Mesenchymal stem cell (in vitro differentiated cells and primary cell): ENCODE measurements around the gene NUDT3.

Experiments
- DNase-seq: peaks from one replicate; pipeline ENCODE4 v3.0.0-alpha.2; 2013
- H2AFZ ChIP-seq: one replicate; pipeline ENCODE4 v1.6.1; 2013; ENCODE audit warnings: low read depth, mild to moderate bottlenecking, control low read depth, inconsistent platforms, low read length, moderate library complexity
- H2AK5ac ChIP-seq: 2 replicates; pipeline ENCODE4 v1.6.1; 2013; ENCODE audit warnings: low read length, moderate library complexity, mild to moderate bottlenecking, inconsistent platforms; ENCODE audit not compliant: severe bottlenecking
- H2BK120ac ChIP-seq: one replicate; pipeline ENCODE4 v1.6.1; 2013; ENCODE audit warnings: low read depth, mild to moderate bottlenecking, inconsistent platforms, low read length, moderate library complexity
- H2BK12ac ChIP-seq, 2 experiments: one replicate each; pipeline ENCODE4 v1.6.1; 2013; ENCODE audit warnings: inconsistent platforms in 2 of 2, low read length in 2 of 2, mild to moderate bottlenecking in 2 of 2, moderate library complexity in 2 of 2, control low read depth in 1 of 2
- H2BK15ac ChIP-seq: one replicate; pipeline ENCODE4 v1.6.1; 2013; ENCODE audit warnings: mild to moderate bottlenecking, low read depth, inconsistent platforms; ENCODE audit not compliant: poor library complexity, severe bottlenecking
- H2BK5ac ChIP-seq: 2 replicates; pipeline ENCODE4 v1.6.1; 2013; ENCODE audit warnings: low read depth, mild to moderate bottlenecking, low read length, control low read depth, inconsistent platforms; ENCODE audit not compliant: poor library complexity, severe bottlenecking
- H3K14ac ChIP-seq, 2 experiments: one replicate each; pipeline ENCODE4 v1.6.1; 2013; ENCODE audit warnings: inconsistent platforms in 2 of 2, low read length in 2 of 2, control low read depth in 1 of 2, mild to moderate bottlenecking in 1 of 2, moderate library complexity in 1 of 2
- H3K18ac ChIP-seq, 2 experiments: one replicate each; pipeline ENCODE4 v1.6.1; 2013; ENCODE audit warnings: inconsistent platforms in 2 of 2, low read length in 2 of 2, control low read depth in 1 of 2, low read depth in 1 of 2, mild to moderate bottlenecking in 1 of 2
- H3K23ac ChIP-seq, 2 experiments: one replicate each; pipeline ENCODE4 v1.6.1; 2013; ENCODE audit warnings: inconsistent platforms in 2 of 2, low read length in 2 of 2, mild to moderate bottlenecking in 2 of 2, moderate library complexity in 2 of 2, control low read depth in 1 of 2
- H3K27ac ChIP-seq: 2 replicates; pipeline ENCODE4 v1.5.1; 2013; ENCODE audit warnings: mild to moderate bottlenecking, moderate library complexity, low read length, control low read depth, inconsistent platforms; ENCODE audit not compliant: poor library complexity, severe bottlenecking
- H3K27me3 ChIP-seq, 2 experiments: 2 replicates each; pipeline versions ENCODE4 v1.6.1 to v1.7.0; 2013; ENCODE audit warnings: low read length in 2 of 2, mild to moderate bottlenecking in 2 of 2, moderate library complexity in 2 of 2, control low read depth in 1 of 2, inconsistent platforms in 1 of 2; ENCODE audit not compliant: control insufficient read depth in 1 of 2, insufficient read depth in 1 of 2
- H3K36me3 ChIP-seq, 2 experiments: 2 replicates each; pipeline versions ENCODE4 v1.6.1 to v1.7.0; 2013; ENCODE audit warnings: low read length in 2 of 2, control low read depth in 1 of 2, inconsistent platforms in 1 of 2, low read depth in 1 of 2, mild to moderate bottlenecking in 1 of 2; ENCODE audit not compliant: insufficient read depth in 2 of 2, control insufficient read depth in 1 of 2
- H3K4ac ChIP-seq, 2 experiments: one replicate each; pipeline ENCODE4 v1.6.1; 2013; ENCODE audit warnings: inconsistent platforms in 2 of 2, low read length in 2 of 2, mild to moderate bottlenecking in 2 of 2, moderate library complexity in 2 of 2, control low read depth in 1 of 2, low read depth in 1 of 2
- H3K4me1 ChIP-seq: 2 replicates; pipeline ENCODE4 v1.6.1; 2013; ENCODE audit warnings: low read depth, low read length, control low read depth; ENCODE audit not compliant: control insufficient read depth, insufficient read depth
- H3K4me2 ChIP-seq: 2 replicates; pipeline ENCODE4 v1.6.1; 2013; ENCODE audit warnings: low read length, mild to moderate bottlenecking, inconsistent platforms; ENCODE audit not compliant: poor library complexity, severe bottlenecking
- H3K4me3 ChIP-seq, 2 experiments: 2 replicates each; pipeline versions ENCODE4 v1.5.1 to v1.7.0; 2013; ENCODE audit warnings: low read length in 2 of 2, mild to moderate bottlenecking in 2 of 2, control low read depth in 1 of 2, low read depth in 1 of 2; ENCODE audit not compliant: insufficient read depth in 1 of 2
- H3K79me1 ChIP-seq: replicated peaks from 2 replicates; pipeline ENCODE4 v1.6.1; 2013; ENCODE audit warnings: mild to moderate bottlenecking, control low read depth, low read length, inconsistent platforms; ENCODE audit not compliant: poor library complexity, severe bottlenecking
- H3K9ac ChIP-seq: 2 replicates; pipeline ENCODE4 v1.7.0; 2013; ENCODE audit warnings: mild to moderate bottlenecking, low read length, moderate library complexity
- H3K9me3 ChIP-seq: 2 replicates; pipeline ENCODE4 v1.7.0; 2013; ENCODE audit warnings: mild to moderate bottlenecking, low read length; ENCODE audit not compliant: control insufficient read depth
- H4K8ac ChIP-seq: one replicate; pipeline ENCODE4 v1.6.1; 2013; ENCODE audit warnings: inconsistent platforms, mild to moderate bottlenecking, low read length, moderate library complexity
- H4K91ac ChIP-seq: one replicate; pipeline ENCODE4 v1.6.1; 2013; ENCODE audit warnings: mild to moderate bottlenecking, low read length, inconsistent platforms
- WGBS: methylation state at CpG from one replicate; pipeline ENCODE4 v1.1.7; 2013; ENCODE audit warnings: mixed read lengths; 5-methylcytosine and 5-hydroxymethylcytosine counted together

Gene NUDT3

DNA sequence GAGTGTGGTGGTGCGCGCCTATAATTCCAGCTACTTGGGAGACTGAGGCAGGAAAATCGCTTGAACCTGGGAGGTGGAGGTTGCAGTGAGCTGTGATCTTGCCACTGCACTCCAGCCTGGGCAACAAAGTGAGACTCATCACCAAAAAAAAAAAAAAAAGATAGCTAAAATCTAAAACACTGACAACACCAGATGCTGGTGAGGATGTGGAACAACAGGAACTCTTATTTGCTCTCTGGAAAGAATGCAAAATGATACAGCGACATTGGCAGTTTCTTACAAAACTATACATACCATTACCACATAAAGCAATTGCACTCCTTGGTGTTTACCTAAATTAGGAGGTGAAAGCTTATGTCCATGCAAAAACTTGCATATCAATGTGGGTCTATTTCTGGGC is 80.2 kb downstream of the NUDT3 start:
- Histone ChIP-seq H4K8ac (no peak overlapping the region), H3K79me1 (peaks cover 25% of the 10 kb centered on the region), H3K4me2 (no peak overlapping the region), H3K4me1 (peaks cover 3% of the 10 kb centered on the region), H3K9ac (no peak overlapping the region), H3K4me3 (no peak overlapping the region), H4K91ac (no peak overlapping the region), H3K36me3 (peaks cover 0 to 3% of the 10 kb centered on the region in 2 experiments), H3K23ac (no peak overlapping the region), H2AFZ (no peak overlapping the region), H3K27me3 (no peaks in the 10 kb centered on the region), H3K14ac (no peak overlapping the region), H2BK5ac (no peak overlapping the region), H2BK15ac (no peak overlapping the region), H2AK5ac (no peak overlapping the region), H2BK120ac (no peak overlapping the region), H3K18ac (no peak overlapping the region), H3K4ac (no peak overlapping the region), H3K27ac (no peak overlapping the region), H2BK12ac (no peak overlapping the region), H3K9me3 (no peaks in the 10 kb centered on the region)
- 100% methylated on average over 3 of the region's 4 CpGs for WGBS
- DNase-seq = no peak

DNA sequence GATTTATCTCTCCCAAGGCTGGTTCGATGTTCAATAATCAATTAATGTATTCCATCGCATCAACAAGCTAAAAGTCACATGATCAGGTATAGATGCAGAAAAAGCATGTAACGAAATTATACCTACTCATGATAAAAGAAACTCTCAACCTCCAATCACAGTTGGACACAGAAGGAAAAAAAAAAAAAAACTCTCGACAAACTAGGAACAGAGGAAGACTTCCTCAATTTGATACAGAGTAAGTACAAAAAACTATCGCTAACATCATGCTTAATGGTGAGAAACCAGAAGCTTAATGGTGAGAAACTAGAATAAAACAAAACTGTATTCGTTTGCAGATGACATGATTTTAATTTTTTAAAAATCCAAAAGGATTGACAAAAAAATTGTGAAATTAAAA is 81.7 kb downstream of the NUDT3 start:
- Histone ChIP-seq H3K27ac (no peak overlapping the region), H2AK5ac (no peak overlapping the region), H3K27me3 (no peaks in the 10 kb centered on the region), H4K91ac (no peak overlapping the region), H3K23ac (no peak overlapping the region), H2BK120ac (no peak overlapping the region), H3K79me1 (peaks cover 21% of the 10 kb centered on the region), H2AFZ (no peak overlapping the region), H3K4me1 (peaks cover 3% of the 10 kb centered on the region), H3K18ac (no peak overlapping the region), H3K9me3 (no peaks in the 10 kb centered on the region), H3K4ac (no peak overlapping the region), H2BK12ac (no peak overlapping the region), H3K4me2 (no peak overlapping the region), H2BK5ac (no peak overlapping the region), H3K14ac (no peak overlapping the region), H3K36me3 (peaks cover 0 to 3% of the 10 kb centered on the region in 2 experiments), H3K4me3 (no peak overlapping the region), H4K8ac (no peak overlapping the region), H3K9ac (no peak overlapping the region), H2BK15ac (no peak overlapping the region)
- WGBS = 98% methylated on average over 5 of the region's 6 CpGs
- DNase-seq = no peak

DNA sequence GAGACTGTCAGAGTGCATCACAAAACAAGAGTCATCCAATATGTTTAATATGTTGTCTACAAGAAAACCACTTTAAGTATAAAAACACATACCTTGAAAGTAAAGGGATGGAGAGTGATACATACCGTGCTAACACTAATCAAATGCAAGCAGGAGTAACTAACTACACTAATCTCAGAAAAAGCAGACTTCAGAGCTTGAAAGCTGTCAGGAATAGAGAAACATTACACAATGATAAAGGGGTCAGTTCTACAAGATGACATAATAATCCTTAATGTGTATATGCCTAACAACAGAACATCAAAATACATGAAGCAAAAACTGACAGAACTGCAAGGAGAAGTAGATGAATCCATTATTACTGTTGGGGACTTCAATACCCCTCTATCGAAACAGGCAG is 84.0 kb downstream of the NUDT3 start:
- Histone ChIP-seq H3K36me3 (peaks cover 0 to 3% of the 10 kb centered on the region in 2 experiments), H4K8ac (no peak overlapping the region), H3K9ac (no peak overlapping the region), H2BK120ac (no peak overlapping the region), H3K14ac (no peak overlapping the region), H3K18ac (no peak overlapping the region), H3K27me3 (no peaks in the 10 kb centered on the region), H2BK12ac (no peak overlapping the region), H3K4me2 (no peak overlapping the region), H3K4me1 (peaks cover 5% of the 10 kb centered on the region), H3K4me3 (no peak overlapping the region), H3K23ac (no peak overlapping the region), H2BK15ac (no peak overlapping the region), H2AFZ (no peak overlapping the region), H3K4ac (no peak overlapping the region), H3K79me1 (peaks cover 24% of the 10 kb centered on the region), H3K9me3 (no peaks in the 10 kb centered on the region), H2BK5ac (no peak overlapping the region), H3K27ac (no peak overlapping the region), H4K91ac (no peak overlapping the region), H2AK5ac (no peak overlapping the region)
- DNase-seq = no peak
- 91% methylated on average over 1 of the region's 2 CpGs for WGBS

DNA sequence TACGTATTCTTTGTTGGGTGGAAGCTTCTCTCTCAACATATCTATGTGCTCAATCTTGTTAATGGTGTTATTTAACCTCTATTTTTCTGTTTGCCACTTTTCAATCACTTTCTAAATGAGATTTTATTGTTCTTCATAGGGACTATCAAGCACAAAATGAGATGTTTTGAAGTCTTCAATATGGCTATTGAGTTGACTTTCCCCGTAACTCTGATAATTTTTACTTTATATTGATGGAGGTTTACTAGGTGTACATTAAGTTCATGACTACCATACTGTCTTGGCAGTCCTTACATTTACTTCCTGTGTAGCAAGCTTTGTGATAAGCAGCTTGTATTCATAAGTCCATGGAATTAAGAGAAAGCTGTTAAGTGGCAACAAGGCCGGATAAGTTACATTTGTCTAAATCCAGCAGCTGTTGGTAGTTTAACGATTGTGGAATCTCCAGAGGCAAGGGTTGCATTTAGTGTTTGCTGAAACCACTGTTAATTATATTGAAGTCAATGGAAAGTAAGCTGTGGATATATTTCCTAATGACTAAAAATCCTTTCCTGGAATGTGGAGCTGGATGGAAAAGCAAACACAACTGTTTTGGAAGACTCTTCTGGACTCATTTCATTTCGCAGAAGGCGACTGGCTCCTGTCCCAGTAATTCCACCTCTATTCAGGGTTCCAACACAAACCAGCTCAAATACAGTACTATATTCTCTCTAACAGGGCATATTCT is 86.3 kb downstream of the NUDT3 start:
- Histone ChIP-seq H4K8ac (no peak overlapping the region), H2BK15ac (no peak overlapping the region), H2AK5ac (no peak overlapping the region), H3K23ac (no peak overlapping the region), H2AFZ (no peak overlapping the region), H3K4me3 (no peak overlapping the region), H3K4me1 (peaks cover 6% of the 10 kb centered on the region), H3K27me3 (no peaks in the 10 kb centered on the region), H3K14ac (no peak overlapping the region), H3K79me1 (peaks cover 21% of the 10 kb centered on the region), H3K18ac (no peak overlapping the region), H2BK12ac (no peak overlapping the region), H3K27ac (no peak overlapping the region), H3K9me3 (no peaks in the 10 kb centered on the region), H2BK5ac (no peak overlapping the region), H3K4me2 (no peak overlapping the region), H2BK120ac (no peak overlapping the region), H4K91ac (no peak overlapping the region), H3K36me3 (no peaks in the 10 kb centered on the region), H3K9ac (no peak overlapping the region), H3K4ac (no peak overlapping the region)
- peak; percentile 30 for DNase-seq
- 94% methylated on average over 5 of the region's 6 CpGs for WGBS
